ENCODE measurements around the gene GJC3.

DNA sequence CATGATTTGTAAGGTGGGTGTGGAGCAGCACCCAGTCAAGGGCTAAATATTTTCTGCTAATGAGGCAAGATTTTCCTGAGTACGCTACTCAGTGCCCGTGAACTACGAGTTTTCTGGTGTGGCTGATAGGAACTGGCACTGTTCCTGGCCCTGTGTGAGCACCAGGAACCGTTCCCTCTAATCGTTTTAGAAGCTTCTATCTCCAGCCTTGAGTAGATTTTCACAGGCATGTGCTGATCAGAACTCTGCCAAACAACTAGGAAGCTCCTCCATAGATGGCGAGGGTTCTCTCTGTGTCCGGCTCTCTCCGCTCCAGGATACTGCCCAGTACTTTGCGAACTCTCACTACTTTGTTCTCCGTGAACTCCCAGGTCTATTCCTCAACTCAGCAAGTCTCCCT is 27.8 kb downstream of the GJC3 start:
- TF ChIP-seq, protein P1, sequence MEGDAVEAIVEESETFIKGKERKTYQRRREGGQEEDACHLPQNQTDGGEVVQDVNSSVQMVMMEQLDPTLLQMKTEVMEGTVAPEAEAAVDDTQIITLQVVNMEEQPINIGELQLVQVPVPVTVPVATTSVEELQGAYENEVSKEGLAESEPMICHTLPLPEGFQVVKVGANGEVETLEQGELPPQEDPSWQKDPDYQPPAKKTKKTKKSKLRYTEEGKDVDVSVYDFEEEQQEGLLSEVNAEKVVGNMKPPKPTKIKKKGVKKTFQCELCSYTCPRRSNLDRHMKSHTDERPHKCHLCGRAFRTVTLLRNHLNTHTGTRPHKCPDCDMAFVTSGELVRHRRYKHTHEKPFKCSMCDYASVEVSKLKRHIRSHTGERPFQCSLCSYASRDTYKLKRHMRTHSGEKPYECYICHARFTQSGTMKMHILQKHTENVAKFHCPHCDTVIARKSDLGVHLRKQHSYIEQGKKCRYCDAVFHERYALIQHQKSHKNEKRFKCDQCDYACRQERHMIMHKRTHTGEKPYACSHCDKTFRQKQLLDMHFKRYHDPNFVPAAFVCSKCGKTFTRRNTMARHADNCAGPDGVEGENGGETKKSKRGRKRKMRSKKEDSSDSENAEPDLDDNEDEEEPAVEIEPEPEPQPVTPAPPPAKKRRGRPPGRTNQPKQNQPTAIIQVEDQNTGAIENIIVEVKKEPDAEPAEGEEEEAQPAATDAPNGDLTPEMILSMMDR (IDR thresholded peaks at IDR 0.05) = no peak
- no peak for TF ChIP-seq RAD21 (conservative IDR thresholded peaks at IDR 0.05 in 1 of 2, IDR thresholded peaks at IDR 0.05 in 1 of 2)
- no peak for TF ChIP-seq ZSCAN20 (CRISPR knock-in tag; IDR thresholded peaks at IDR 0.05)
- TF ChIP-seq CHD2 (IDR thresholded peaks at IDR 0.05; ENCODE audit: low read length, partially characterized antibody) = no peak
- no peak for TF ChIP-seq BHLHE40 (IDR thresholded peaks at IDR 0.05; ENCODE audit: low read depth, low read length)
- TF ChIP-seq, protein P2, sequence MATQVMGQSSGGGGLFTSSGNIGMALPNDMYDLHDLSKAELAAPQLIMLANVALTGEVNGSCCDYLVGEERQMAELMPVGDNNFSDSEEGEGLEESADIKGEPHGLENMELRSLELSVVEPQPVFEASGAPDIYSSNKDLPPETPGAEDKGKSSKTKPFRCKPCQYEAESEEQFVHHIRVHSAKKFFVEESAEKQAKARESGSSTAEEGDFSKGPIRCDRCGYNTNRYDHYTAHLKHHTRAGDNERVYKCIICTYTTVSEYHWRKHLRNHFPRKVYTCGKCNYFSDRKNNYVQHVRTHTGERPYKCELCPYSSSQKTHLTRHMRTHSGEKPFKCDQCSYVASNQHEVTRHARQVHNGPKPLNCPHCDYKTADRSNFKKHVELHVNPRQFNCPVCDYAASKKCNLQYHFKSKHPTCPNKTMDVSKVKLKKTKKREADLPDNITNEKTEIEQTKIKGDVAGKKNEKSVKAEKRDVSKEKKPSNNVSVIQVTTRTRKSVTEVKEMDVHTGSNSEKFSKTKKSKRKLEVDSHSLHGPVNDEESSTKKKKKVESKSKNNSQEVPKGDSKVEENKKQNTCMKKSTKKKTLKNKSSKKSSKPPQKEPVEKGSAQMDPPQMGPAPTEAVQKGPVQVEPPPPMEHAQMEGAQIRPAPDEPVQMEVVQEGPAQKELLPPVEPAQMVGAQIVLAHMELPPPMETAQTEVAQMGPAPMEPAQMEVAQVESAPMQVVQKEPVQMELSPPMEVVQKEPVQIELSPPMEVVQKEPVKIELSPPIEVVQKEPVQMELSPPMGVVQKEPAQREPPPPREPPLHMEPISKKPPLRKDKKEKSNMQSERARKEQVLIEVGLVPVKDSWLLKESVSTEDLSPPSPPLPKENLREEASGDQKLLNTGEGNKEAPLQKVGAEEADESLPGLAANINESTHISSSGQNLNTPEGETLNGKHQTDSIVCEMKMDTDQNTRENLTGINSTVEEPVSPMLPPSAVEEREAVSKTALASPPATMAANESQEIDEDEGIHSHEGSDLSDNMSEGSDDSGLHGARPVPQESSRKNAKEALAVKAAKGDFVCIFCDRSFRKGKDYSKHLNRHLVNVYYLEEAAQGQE (IDR thresholded peaks at IDR 0.05) = no peak
- no peak for TF ChIP-seq GATA3 (IDR thresholded peaks at IDR 0.05; ENCODE audit: borderline replicate concordance)
- TF ChIP-seq, protein P3, sequence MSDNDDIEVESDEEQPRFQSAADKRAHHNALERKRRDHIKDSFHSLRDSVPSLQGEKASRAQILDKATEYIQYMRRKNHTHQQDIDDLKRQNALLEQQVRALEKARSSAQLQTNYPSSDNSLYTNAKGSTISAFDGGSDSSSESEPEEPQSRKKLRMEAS (IDR thresholded peaks at IDR 0.05) = no peak
- no peak for TF ChIP-seq POLR2A (IDR thresholded peaks at IDR 0.05; ENCODE audit: low read length)
- TF ChIP-seq CEBPB (IDR thresholded peaks at IDR 0.05) = no peak
- TF ChIP-seq, protein P4, sequence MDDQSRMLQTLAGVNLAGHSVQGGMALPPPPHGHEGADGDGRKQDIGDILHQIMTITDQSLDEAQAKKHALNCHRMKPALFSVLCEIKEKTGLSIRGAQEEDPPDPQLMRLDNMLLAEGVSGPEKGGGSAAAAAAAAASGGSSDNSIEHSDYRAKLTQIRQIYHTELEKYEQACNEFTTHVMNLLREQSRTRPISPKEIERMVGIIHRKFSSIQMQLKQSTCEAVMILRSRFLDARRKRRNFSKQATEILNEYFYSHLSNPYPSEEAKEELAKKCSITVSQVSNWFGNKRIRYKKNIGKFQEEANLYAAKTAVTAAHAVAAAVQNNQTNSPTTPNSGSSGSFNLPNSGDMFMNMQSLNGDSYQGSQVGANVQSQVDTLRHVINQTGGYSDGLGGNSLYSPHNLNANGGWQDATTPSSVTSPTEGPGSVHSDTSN (IDR thresholded peaks at IDR 0.05) = no peak
